ENCODE measurements around the gene HOXC13.
A peak's percentile ranks its signal among the peaks of the same experiment; 100 is the strongest.

HOXC13 gene

DNA sequence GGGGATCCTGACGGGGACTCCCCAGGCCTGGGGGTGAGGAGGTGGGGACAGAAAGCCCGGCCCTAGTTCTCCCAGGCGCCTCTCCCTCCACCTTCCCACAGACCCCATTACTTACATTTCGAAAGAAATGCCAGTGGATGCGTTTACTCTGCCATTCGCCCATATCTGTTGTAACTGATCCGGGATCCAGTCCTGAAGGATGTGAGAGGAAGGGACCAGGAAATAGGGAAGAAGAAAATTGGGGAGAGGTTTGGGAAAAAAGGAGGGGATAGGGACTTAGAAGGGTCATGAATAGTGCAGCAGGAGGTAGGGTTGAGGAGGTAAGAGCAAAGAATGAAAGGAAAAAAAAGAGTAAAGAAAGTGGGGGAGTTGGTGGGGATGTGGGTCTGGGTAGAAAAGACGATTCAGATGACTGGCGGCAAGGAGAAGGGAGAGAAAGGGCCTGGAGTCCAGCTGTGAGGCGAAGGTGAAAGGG is 17.2 kb downstream of the HOXC13 start:
- Mint-ChIP-seq H3K4me3 (no peak overlapping the region), H3K27me3 (peaks cover 43% of the 10 kb centered on the region), H3K36me3 (peaks cover 3% of the 10 kb centered on the region), H3K9me3 (peaks cover 6% of the 10 kb centered on the region), H3K27ac (peak overlapping the region; percentile 67), H3K4me1 (peaks cover 15% of the 10 kb centered on the region)
- DNase-seq (ENCODE audit: low spot score in 2 of 2) (no peak), ATAC-seq (ENCODE audit: low read depth) (no peak)

DNA sequence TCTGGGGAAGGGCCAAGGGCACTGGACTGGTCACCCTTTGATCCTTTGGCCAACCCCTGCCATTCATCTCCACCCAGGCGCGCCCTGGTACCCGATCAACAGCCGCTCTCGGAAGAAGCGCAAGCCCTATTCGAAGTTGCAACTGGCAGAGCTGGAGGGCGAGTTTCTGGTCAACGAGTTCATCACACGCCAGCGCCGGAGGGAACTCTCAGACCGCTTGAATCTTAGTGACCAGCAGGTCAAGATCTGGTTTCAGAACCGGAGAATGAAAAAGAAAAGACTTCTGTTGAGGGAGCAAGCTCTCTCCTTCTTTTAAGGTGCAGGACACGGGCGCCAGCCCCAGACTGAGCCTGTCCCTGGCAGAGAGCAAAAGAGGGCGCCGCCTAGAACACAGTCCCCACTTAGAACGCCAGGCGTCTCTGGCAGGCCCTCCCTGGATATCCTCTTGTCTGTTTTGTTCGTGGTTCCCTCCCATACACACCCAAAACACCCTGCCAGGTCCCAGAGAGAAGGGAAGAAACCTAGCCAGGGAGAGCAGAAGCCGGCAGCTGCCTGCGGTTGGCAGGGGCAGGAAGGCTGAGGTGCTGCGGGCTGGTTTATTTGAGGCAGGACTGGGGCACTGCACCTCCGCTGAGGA is 17.7 kb downstream of the HOXC13 start:
- H3K36me3 Mint-ChIP-seq: peaks cover 3% of the 10 kb centered on the region
- ATAC-seq (ENCODE audit: low read depth) (no peak), DNase-seq (ENCODE audit: low spot score in 2 of 2) (no peak)
- H3K4me1 Mint-ChIP-seq: peaks cover 11% of the 10 kb centered on the region
- peak overlapping the region; percentile 9 for H3K4me3 Mint-ChIP-seq
- peak overlapping the region; percentile 67 for H3K27ac Mint-ChIP-seq
- peaks cover 6% of the 10 kb centered on the region for H3K9me3 Mint-ChIP-seq
- peaks cover 39% of the 10 kb centered on the region for H3K27me3 Mint-ChIP-seq

DNA sequence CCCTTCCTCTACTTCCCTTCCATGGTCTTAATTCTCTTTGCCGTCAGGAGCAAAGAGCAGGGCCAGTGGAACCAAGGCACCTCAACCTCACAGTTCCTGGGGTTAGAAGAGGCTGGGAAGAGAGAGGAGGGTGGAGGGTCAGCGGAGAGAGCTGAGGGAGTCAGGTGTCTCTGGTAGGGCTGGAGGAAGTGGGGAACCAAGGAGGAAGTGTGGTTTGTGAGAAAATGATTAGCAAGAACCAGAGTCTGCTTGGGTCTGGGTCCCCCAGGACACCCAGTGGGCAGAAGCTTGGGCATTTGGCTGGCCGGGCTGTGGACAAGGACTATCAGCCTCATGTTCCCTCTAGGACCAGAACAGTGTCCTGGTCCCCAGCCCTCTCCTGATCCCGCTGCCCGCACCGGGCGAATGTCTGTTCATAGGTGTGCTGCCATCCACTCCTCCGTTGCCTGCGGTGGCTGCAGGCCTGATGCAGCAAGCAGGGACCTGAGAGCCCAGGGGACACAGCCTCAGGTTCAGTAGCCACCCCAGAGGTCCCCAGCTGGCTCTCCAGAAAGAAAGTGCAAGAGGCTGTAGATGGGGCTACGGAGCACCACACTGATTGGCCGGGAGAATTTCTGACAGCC is 18.4 kb downstream of the HOXC13 start:
- Mint-ChIP-seq H3K4me3 (peak overlapping the region; percentile 24), H3K27ac (peak overlapping the region; percentile 67), H3K9me3 (peaks cover 6% of the 10 kb centered on the region), H3K4me1 (peaks cover 11% of the 10 kb centered on the region), H3K36me3 (peaks cover 3% of the 10 kb centered on the region), H3K27me3 (peaks cover 36% of the 10 kb centered on the region)
- DNase-seq (ENCODE audit: low spot score in 2 of 2) (no peak), ATAC-seq (ENCODE audit: low read depth) (peak; percentile 38)

DNA sequence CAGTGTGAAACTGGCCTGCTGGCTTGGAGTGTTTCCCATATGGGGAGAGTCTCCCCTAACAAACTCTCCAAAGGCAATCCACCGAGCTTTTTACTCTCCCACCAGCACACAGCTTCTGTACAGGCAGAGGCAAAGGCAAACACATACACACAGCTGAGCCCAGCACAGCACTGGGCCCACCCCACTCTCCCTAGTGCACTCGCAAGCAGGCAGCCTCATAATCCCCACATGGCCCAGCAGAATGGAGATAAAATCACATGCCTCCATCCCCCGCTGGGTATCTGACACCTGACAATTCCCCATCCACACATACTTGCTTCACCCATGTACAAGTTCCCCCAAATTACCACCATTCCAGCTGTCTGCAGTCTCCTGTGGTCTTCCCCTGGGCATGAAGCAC is 19.5 kb downstream of the HOXC13 start:
- Mint-ChIP-seq H3K9me3 (peaks cover 6% of the 10 kb centered on the region), H3K4me1 (peaks cover 11% of the 10 kb centered on the region), H3K27ac (no peak overlapping the region), H3K4me3 (no peak overlapping the region), H3K27me3 (peaks cover 40% of the 10 kb centered on the region), H3K36me3 (peaks cover 3% of the 10 kb centered on the region)
- no peak for DNase-seq (ENCODE audit: low spot score in 2 of 2)
- no peak for ATAC-seq (ENCODE audit: low read depth)

DNA sequence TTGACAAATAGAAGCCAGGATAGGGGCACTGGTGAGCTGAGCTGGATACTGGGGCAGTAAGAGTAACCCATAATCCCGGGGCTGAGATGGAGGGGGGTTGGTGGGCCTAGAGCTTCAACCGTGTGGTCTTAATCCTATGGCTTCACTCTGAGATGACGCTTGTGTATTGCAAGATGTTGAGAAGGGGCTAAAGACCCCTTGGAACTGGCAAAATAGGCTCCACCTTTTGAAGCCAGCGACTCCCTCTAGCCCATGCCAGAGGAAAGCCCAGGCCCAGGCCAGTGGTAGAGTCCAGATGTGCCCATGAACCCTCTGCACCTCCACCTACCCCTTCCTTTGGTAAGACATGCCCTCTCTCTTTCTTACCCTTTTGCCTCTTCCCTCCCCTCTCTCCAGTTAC is 20.7 kb downstream of the HOXC13 start:
- H3K27me3 Mint-ChIP-seq: peaks cover 38% of the 10 kb centered on the region
- no peak overlapping the region for H3K27ac Mint-ChIP-seq
- H3K4me3 Mint-ChIP-seq: no peak overlapping the region
- peaks cover 16% of the 10 kb centered on the region for H3K4me1 Mint-ChIP-seq
- DNase-seq (ENCODE audit: low spot score in 2 of 2): no peak
- peaks cover 4% of the 10 kb centered on the region for H3K9me3 Mint-ChIP-seq
- H3K36me3 Mint-ChIP-seq: peaks cover 3% of the 10 kb centered on the region
- ATAC-seq (ENCODE audit: low read depth): no peak

DNA sequence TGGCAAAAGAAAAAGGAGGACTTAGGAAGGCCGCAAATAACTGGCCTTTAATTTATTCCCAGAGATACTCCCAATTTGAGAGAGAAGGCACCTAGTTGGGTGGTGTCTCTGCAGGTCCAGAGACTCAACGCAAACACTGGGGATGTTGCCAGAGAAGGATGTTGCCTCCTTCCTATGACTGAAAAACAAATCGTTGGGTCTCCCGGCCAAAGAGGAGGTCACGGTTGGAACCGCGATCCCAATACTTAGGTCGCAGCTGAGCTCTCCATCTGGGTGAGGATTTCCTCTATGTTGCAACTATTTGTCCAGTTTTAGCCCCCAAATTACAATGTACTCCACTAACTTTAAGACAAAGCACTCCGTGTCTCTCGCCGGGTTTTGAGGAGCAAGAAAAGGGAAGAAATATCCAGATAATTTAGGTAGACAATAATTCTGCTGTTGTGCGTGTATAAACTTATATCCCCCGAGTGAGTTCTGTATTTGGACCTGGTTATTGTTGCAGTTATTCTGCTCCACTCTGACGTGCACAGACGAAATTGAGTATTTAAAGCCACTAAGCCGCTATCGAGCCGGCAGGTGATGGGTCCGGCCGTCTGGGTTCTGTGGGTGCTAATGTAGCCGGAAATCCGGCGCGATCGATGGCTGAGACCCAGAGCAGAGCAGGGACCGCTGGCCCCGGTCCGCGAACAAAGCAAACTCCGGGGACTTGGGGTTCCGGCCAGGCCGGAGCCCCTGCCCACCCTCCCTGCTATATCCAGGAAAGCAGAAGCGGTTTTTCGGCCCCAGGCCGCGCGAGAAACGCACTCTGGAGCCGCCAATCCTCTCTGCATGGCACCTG is 21.8 kb downstream of the HOXC13 start:
- DNase-seq (ENCODE audit: low spot score in 2 of 2) (no peak), ATAC-seq (ENCODE audit: low read depth) (no peak)
- peaks cover 5% of the 10 kb centered on the region for H3K9me3 Mint-ChIP-seq
- peak overlapping the region; percentile 0 for H3K27ac Mint-ChIP-seq
- peaks cover 42% of the 10 kb centered on the region for H3K27me3 Mint-ChIP-seq
- H3K4me1 Mint-ChIP-seq: peaks cover 21% of the 10 kb centered on the region
- no peak overlapping the region for H3K4me3 Mint-ChIP-seq
- H3K36me3 Mint-ChIP-seq: peaks cover 4% of the 10 kb centered on the region

DNA sequence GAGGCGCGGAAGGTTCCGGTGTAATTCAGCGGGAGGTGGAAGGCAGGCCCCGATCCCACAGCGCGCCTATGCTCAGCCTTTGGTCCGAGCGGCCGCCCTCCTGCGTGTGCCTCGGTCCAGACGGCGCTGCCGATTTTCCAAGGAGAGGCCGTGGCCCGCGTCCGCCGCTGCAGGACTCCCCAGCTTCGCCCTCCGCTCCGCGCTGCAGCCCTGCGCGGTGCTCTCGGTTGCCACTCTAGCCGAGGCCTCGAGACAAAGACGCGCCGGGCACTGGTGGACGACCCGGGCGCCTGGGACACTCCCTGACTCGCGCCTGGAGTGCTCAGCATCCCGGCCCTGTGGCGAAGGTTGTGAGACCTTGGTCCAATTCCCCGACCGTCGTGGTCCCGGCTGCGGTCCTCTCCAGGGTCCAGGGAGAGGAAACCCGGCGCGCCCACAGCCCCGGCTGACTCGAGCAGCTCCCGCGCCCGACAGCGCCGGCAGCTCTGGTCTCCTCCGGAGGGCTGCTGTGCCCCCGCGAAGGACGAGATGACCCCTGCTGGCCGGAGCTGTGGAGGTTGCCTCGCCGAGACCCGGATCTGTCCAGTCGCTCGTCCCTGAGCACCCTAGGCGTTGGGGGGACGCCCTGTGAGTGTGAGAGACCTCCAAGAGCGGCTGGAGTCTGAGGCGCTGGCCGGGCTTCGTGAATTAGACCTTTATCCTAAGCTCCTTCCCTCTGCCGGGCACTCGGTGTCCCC is 22.6 kb downstream of the HOXC13 start:
- no peak overlapping the region for H3K4me3 Mint-ChIP-seq
- peaks cover 5% of the 10 kb centered on the region for H3K9me3 Mint-ChIP-seq
- DNase-seq (ENCODE audit: low spot score in 2 of 2): no peak
- peaks cover 22% of the 10 kb centered on the region for H3K4me1 Mint-ChIP-seq
- H3K27me3 Mint-ChIP-seq: peaks cover 42% of the 10 kb centered on the region
- no peak overlapping the region for H3K27ac Mint-ChIP-seq
- peaks cover 3% of the 10 kb centered on the region for H3K36me3 Mint-ChIP-seq
- no peak for ATAC-seq (ENCODE audit: low read depth)

DNA sequence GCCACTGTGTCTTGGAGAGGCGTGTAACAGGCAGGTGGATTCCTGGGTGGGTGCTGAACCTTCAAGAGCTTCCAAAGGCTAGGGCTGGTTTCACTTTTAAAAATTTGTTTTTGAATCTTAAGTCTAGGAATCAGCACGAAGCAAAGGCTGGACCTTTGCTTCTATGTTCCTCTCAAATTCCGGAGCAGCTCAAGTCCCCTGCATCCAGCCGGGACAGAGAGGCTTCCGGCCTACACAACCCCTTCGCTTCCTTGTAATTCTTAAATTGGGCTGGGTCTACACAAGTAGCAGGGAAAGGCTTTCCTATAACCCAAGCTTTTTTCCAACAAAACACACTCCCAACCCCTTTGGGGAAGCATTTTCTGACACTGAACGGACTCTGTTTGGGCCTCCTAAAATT is 24.4 kb downstream of the HOXC13 start:
- no peak for ATAC-seq (ENCODE audit: low read depth)
- no peak overlapping the region for H3K27ac Mint-ChIP-seq
- no peak overlapping the region for H3K4me3 Mint-ChIP-seq
- peaks cover 21% of the 10 kb centered on the region for H3K4me1 Mint-ChIP-seq
- H3K9me3 Mint-ChIP-seq: peaks cover 5% of the 10 kb centered on the region
- H3K36me3 Mint-ChIP-seq: peaks cover 3% of the 10 kb centered on the region
- DNase-seq (ENCODE audit: low spot score in 2 of 2): no peak
- peaks cover 47% of the 10 kb centered on the region for H3K27me3 Mint-ChIP-seq

DNA sequence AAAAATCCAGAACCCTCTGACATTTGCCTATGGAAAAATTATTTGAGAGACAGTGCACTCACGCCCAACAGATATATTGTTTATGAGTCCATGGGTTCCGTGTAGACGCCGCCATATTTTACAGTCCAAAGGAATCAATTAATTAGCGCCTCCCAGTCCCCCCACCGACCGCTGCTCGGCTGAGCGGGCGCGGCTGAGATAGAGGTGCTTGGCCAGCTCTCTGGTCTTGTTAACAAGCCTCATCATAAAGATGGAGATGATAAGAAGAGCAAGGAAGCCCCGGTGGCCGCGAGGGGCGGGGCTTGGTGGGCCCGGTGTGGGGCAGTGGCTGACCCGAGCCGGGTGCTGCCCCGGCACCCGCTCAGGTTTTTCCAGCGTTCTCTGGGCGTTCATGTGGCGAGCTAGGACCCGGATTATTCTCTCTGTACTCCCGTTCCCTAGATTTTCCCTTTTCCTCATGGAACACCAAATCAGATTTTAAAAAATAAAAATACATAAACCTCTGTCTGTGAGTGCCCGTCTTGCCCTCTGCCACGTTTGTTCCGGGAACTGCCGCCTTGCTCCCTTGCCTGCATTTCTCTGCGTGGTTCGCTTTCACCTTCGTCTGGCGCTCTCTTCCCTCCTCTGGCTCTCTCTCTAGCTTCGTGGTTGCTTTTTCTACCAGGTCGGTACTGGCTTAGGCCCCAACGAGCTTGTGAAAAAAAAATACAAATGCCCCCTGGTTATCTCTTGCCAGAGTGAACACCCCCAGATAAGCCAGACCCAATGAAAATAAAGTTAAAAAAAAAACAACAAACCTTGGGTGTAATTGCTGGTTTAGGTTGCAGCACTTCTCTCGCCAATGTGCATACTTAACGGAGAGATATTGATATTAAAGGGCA is 25.0 kb downstream of the HOXC13 start:
- Mint-ChIP-seq H3K36me3 (peaks cover 3% of the 10 kb centered on the region), H3K4me1 (peaks cover 21% of the 10 kb centered on the region), H3K27me3 (peaks cover 46% of the 10 kb centered on the region), H3K4me3 (no peak overlapping the region), H3K27ac (no peak overlapping the region), H3K9me3 (peaks cover 5% of the 10 kb centered on the region)
- ATAC-seq (ENCODE audit: low read depth) (no peak), DNase-seq (ENCODE audit: low spot score in 2 of 2) (no peak)

DNA sequence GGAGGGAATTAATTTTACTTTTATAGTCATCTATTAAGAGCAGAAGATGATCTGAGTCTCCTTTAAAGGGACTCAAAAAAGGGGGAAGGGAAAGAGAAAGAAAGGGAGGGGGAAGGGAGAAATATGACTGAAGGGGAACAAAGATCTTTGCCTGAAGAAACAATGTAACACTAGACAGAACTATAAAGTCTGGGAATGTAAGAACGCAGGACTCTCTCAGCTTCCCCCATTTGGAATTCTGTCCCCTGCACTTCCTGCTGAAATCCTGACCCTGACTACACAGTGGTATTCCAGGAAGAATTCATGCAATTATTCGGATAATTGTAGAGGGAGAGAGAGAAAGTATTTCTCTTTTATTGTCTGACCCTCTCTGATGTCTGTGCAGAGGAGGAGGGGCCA is 25.7 kb downstream of the HOXC13 start:
- no peak overlapping the region for H3K27ac Mint-ChIP-seq
- no peak for ATAC-seq (ENCODE audit: low read depth)
- no peak overlapping the region for H3K4me3 Mint-ChIP-seq
- H3K36me3 Mint-ChIP-seq: peaks cover 3% of the 10 kb centered on the region
- H3K27me3 Mint-ChIP-seq: peaks cover 48% of the 10 kb centered on the region
- DNase-seq (ENCODE audit: low spot score in 2 of 2): no peak
- peaks cover 5% of the 10 kb centered on the region for H3K9me3 Mint-ChIP-seq
- peaks cover 21% of the 10 kb centered on the region for H3K4me1 Mint-ChIP-seq

DNA sequence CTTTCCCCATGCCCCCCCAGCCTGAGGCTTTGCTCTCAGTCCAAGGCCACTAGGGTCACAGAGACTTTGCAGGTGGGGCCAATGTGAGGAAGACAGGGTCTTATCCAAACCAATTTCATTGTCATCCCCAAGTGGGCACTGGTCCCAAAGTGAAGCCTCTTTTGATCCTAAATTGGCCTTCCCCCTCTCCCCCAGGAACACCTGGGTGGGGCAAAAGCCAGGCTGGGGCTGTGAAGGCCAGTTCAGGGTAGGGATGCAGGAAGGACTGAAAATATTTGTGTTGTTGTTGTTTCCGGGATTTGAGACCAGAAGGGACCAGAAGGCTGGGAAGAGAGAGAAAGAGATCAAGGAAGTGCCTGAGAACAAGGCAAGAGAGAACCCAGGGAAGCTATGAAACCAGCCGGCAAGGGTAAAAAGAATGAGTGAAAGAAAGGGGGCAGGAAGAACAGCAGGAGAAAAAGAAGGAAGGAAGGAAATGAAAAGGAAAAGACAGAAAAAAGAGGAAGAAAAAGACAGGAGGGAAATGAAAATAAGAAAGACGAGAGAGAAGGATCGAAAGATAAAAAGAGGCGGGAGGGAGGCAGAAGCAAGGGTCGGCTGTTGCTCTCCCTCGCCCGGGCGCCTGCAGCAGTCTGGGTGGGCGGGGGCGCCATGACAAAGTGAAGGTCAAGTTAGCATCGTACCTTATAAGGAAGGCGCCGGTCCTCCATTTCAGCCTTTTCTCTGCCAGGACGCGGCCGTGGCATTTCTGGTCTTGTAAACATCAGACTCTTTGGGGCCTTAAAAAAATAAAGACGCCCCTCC is 26.9 kb downstream of the HOXC13 start:
- Mint-ChIP-seq H3K4me1 (peaks cover 21% of the 10 kb centered on the region), H3K36me3 (peaks cover 3% of the 10 kb centered on the region), H3K9me3 (peaks cover 3% of the 10 kb centered on the region), H3K27ac (peak overlapping the region; percentile 16), H3K4me3 (no peak overlapping the region), H3K27me3 (peaks cover 42% of the 10 kb centered on the region)
- DNase-seq (ENCODE audit: low spot score in 2 of 2): no peak
- ATAC-seq (ENCODE audit: low read depth): no peak

DNA sequence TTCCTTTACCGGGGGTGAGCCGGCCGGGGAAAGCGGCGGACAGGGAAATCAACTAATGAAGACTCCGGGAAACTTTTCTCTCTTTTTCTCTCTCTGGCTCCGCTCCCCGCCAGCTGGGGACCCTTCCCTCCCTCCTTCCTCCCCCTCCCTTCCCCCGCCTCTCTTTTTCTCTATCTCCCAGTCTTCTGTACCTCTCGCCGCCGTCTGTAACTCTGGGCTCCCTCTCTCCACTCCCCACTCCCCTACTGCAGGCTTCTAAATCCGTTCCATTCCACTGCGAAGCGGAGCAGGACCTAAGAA is 27.4 kb downstream of the HOXC13 start:
- Mint-ChIP-seq H3K4me1 (peaks cover 21% of the 10 kb centered on the region), H3K36me3 (peaks cover 3% of the 10 kb centered on the region), H3K4me3 (peak overlapping the region; percentile 43), H3K9me3 (peaks cover 3% of the 10 kb centered on the region), H3K27ac (peak overlapping the region; percentile 26), H3K27me3 (peaks cover 45% of the 10 kb centered on the region)
- no peak for DNase-seq (ENCODE audit: low spot score in 2 of 2)
- no peak for ATAC-seq (ENCODE audit: low read depth)
